Left lung (tissue), 10 donors: ENCODE data around the gene DAB2IP. TPM values are rescaled to one million over a fixed set of nuclear protein-coding genes. Genes with fewer than 3 reads are reported as not detected.
A peak's percentile ranks its signal among the peaks of the same experiment; 100 is the strongest.

Experiments
- ATAC-seq: fragments of 200-7000 bp; cut with Tn5 transposase; one replicate; pipeline ENCODE4 v1.9.1; 2020; ENCODE audit warnings: moderate library complexity
- DNase-seq, 4 donors: peaks; one replicate each; pipeline ENCODE4 v3.0.0-alpha.2; 2013 to 2020
- H3K27ac ChIP-seq, 2 donors: fragments of 200-600 bp; sonication (generic) in 1 of 2; one replicate each; pipeline versions ENCODE4 v1.5.0 to v1.8.0; 2020 to 2021
- H3K27me3 ChIP-seq, 2 donors: fragments of 200-600 bp; sonication (generic) in 1 of 2; one replicate each; pipeline versions ENCODE4 v1.5.0 to v1.8.0; 2020 to 2021
- H3K36me3 ChIP-seq, 2 donors: fragments of 200-600 bp; sonication (generic) in 1 of 2; one replicate each; pipeline versions ENCODE4 v1.5.0 to v1.8.0; 2020 to 2021
- H3K4me1 ChIP-seq, 2 donors: fragments of 200-600 bp; one replicate each; pipeline ENCODE4 v1.8.0; 2021
- H3K4me3 ChIP-seq, 2 donors: fragments of 200-600 bp; sonication (generic) in 1 of 2; one replicate each; pipeline versions ENCODE4 v1.5.0 to v1.8.0; 2020 to 2021; ENCODE audit warnings: mild to moderate bottlenecking in 1 of 2
- H3K9me3 ChIP-seq, 2 donors: fragments of 200-600 bp; sonication (generic) in 1 of 2; one replicate each; pipeline versions ENCODE4 v1.5.0 to v1.8.0; 2020 to 2021
- CTCF ChIP-seq, 2 donors: fragments of 200-600 bp; sonication (generic) in 1 of 2; IDR thresholded peaks; one replicate each; pipeline versions ENCODE4 v1.5.0 to v1.8.0; 2021; ENCODE audit warnings: antibody characterized with exemption in 2 of 2
- intact Hi-C, 2 donors: fragments of 100-400 bp; cut with DNase I; formaldehyde crosslinking; loops; one replicate each; pipeline versions ENCODE4 v1.11.2 to v1.14.2; 2022
- polyA plus RNA-seq, 6 donors: library from polyadenylated mRNA; unstranded; fragments of 120-200 nt; gene quantifications; one replicate each; pipeline ENCODE4 v1.2.1, GENCODE V29; 2013; ENCODE audit not compliant: insufficient read length in 6 of 6
- total RNA-seq, 2 donors: library from RNA; stranded (reverse); fragmentation: NEBNext Ultra II Directional; extraction: Animal tissue kit (Norgen Biotek cat#: 25700); gene quantifications; one replicate each; pipeline ENCODE4 v1.2.1, GENCODE V29; 2021
- donor health status: DM: no; HTN: yes; CAD: no.
- donor health status: DM: no; HTN: no; CAD: no.

Gene DAB2IP
- total and polyA plus RNA-seq, 8 donors: 25.0 to 53.4 (median 34.6) TPM

- peak; percentile 83 for ATAC-seq
Measured at GRCh38 chr9:121636341-121636865, 15.0 kb upstream of the DAB2IP start.

GRCh38 chr9:121636978-121637712, 14.3 kb upstream of the DAB2IP start:
- H3K36me3 ChIP-seq: no peaks in the 10 kb centered on the region
- ATAC-seq (no peak), DNase-seq (peak in 1 of 4 donors; percentile 7)
- no peak overlapping the region for H3K4me3 ChIP-seq
- peaks cover 8 to 13% of the 10 kb centered on the region in 2 donors for H3K4me1 ChIP-seq
- H3K27ac ChIP-seq: no peak overlapping the region
- no peaks in the 10 kb centered on the region for H3K27me3 ChIP-seq
- H3K9me3 ChIP-seq: no peaks in the 10 kb centered on the region
- no peak for TF ChIP-seq CTCF (IDR thresholded peaks at IDR 0.05)
- intact Hi-C loops: no loop called here

More at GRCh38 chr9:121636341-121636865, 15.0 kb upstream of the DAB2IP start:
- H3K36me3 ChIP-seq: no peaks in the 10 kb centered on the region
- intact Hi-C loops: no loop called here
- no peaks in the 10 kb centered on the region for H3K9me3 ChIP-seq
- no peak for TF ChIP-seq CTCF (IDR thresholded peaks at IDR 0.05)
- no peak overlapping the region for H3K27ac ChIP-seq
- peak in 1 of 4 donors; percentile 54 for DNase-seq
- H3K27me3 ChIP-seq: no peaks in the 10 kb centered on the region
- no peak overlapping the region for H3K4me3 ChIP-seq
- H3K4me1 ChIP-seq: peaks cover 8 to 13% of the 10 kb centered on the region in 2 donors

- no peak overlapping the region for H3K4me3 ChIP-seq
- H3K36me3 ChIP-seq: no peaks in the 10 kb centered on the region
- ATAC-seq: no peak
- H3K27ac ChIP-seq: no peak overlapping the region
- no peak for TF ChIP-seq CTCF (IDR thresholded peaks at IDR 0.05)
- H3K4me1 ChIP-seq: peaks cover 8 to 13% of the 10 kb centered on the region in 2 donors
- DNase-seq: peak in 1 of 4 donors; percentile 48
- H3K9me3 ChIP-seq: no peaks in the 10 kb centered on the region
- intact Hi-C loops: no loop called here
- H3K27me3 ChIP-seq: no peaks in the 10 kb centered on the region
Measured at GRCh38 chr9:121637713-121638220, 13.7 kb upstream of the DAB2IP start.

- no peaks in the 10 kb centered on the region for H3K27me3 ChIP-seq
- H3K36me3 ChIP-seq: no peaks in the 10 kb centered on the region
- H3K4me3 ChIP-seq: no peak overlapping the region
- H3K27ac ChIP-seq: no peak overlapping the region
- ATAC-seq (no peak), DNase-seq (peak in 1 of 4 donors; percentile 16)
- intact Hi-C loops: no loop called here
- no peak for TF ChIP-seq CTCF (IDR thresholded peaks at IDR 0.05)
- peaks cover 8 to 13% of the 10 kb centered on the region in 2 donors for H3K4me1 ChIP-seq
- no peaks in the 10 kb centered on the region for H3K9me3 ChIP-seq
Measured at GRCh38 chr9:121638399-121638798, 13.0 kb upstream of the DAB2IP start.

- ATAC-seq: no peak
- Histone ChIP-seq H3K4me1 (peaks cover 8 to 13% of the 10 kb centered on the region in 2 donors), H3K4me3 (no peak overlapping the region), H3K27ac (no peak overlapping the region), H3K9me3 (no peaks in the 10 kb centered on the region), H3K36me3 (no peaks in the 10 kb centered on the region), H3K27me3 (no peaks in the 10 kb centered on the region)
- intact Hi-C loops: no loop called here
- peak in 1 of 4 donors; percentile 28 for DNase-seq
- TF ChIP-seq CTCF (IDR thresholded peaks at IDR 0.05): no peak
Measured at GRCh38 chr9:121638901-121639592, 12.4 kb upstream of the DAB2IP start.
